Fibroblast of peridontal ligament (primary cell): ENCODE results near the gene MOB3B.

Experiments
- DNase-seq: peaks from one replicate; pipeline ENCODE4 v3.0.0-alpha.2; 2010; ENCODE audit errors: extremely low read depth

MOB3B gene

GRCh38 chr9:27339661-27340284 is 189.8 kb downstream of the MOB3B start:
- no peak for DNase-seq

GRCh38 chr9:27338527-27338903 is 191.1 kb downstream of the MOB3B start:
- no peak for DNase-seq

GRCh38 chr9:27337833-27338526 is 191.6 kb downstream of the MOB3B start:
- DNase-seq: no peak

DNA sequence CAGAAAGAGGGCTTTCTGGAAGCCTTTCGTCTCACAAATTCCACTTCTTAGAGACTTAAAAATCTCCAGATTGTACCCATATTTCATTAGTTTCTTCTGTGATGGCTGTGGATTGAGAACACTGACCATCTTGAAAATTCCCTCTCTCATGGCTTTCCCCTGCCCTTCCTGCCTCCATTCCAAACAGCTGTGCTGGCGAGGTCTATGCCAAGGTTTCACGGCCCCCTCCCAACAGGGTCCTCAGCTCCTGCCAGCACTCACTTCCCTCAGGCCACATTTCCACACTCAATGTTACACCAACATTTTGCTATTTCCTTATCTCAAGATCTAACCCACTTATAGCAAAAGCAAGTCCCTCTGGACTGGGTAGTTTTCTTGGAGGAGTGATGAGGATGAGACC is 192.4 kb downstream of the MOB3B start:
- DNase-seq: no peak

DNA sequence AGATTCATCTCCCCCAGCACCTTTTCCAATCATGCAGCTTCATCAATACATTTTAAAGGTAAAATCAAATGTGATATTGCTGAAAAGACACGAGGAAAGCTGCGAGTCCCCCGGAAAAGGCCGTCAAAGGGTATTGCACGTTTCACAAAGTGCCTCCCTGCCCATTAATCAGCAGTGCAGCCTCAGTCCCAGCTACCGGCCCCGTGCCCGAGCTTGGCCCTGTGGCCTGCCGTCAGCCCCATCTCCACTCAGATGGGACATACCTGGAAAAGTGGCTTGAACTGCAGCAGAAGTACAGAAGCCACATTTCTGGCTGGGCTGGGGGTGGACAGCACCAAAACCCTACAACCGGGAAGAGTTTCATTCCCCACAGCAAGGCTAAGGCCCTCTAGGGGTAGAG is 192.8 kb downstream of the MOB3B start:
- no peak for DNase-seq

DNA sequence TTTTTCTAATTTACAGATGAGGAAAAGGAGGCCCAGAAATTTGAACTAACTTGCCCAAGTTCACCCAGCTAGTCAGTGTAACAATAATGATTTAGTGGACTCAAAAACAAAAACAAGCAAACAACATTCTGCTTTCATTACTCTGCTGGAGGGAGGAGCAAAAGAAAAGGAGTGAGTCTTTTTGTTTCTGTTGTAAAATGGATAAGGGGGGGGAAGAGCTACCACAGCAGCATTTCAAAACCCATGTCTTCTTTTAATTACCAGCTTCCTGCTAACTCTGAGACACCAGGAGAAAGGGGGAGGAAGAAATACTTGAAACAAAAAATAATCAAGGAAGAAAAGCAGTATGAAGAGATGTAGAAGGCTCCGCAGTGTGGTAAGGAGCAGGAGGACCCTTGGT is 193.5 kb downstream of the MOB3B start:
- no peak for DNase-seq

- DNase-seq: no peak
Measured at GRCh38 chr9:27335075-27335474, 194.5 kb downstream of the MOB3B start.

- peak; percentile 88 for DNase-seq
Measured at GRCh38 chr9:27333241-27334052, 196.2 kb downstream of the MOB3B start.

DNA sequence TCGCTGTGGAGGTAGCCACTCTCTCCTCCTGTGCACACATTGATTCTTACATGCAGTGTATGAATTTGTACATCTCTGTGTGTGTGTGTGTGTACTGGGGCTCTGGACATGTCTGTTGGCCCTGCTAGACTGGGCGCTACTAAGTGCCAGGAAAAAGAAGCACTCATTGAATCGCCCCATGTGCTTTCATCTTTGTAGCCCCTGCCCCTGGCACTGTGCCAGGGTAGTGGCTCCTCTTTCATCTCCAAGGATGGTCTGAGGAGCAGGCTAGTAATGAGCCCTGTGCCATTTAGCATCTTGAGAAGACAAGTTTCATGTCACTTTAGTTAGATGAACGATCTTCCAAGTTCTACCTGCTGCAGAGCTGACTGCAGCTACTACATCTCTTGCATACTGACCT is 198.2 kb downstream of the MOB3B start:
- no peak for DNase-seq

- no peak for DNase-seq
Measured at GRCh38 chr9:27329291-27329690, 200.3 kb downstream of the MOB3B start.

DNA sequence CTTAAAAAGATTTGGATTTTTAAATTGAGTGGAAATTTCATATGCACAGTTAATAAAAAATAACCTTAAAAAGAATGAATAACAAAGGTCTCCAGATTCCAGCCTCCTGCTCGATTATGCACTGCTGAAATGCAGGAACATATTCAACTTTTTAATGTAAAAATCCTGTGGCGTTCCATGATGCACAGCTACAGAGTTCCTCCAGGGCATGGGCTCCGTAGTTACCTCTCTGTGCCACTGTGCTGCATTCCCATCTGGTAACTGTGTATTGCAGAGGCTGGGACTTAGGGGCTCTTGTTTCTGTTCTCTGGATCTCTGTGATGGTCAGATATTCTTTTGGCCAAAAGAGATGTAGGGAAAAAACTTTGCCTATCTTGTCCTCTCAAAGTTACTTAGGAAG is 201.1 kb downstream of the MOB3B start:
- no peak for DNase-seq

DNA sequence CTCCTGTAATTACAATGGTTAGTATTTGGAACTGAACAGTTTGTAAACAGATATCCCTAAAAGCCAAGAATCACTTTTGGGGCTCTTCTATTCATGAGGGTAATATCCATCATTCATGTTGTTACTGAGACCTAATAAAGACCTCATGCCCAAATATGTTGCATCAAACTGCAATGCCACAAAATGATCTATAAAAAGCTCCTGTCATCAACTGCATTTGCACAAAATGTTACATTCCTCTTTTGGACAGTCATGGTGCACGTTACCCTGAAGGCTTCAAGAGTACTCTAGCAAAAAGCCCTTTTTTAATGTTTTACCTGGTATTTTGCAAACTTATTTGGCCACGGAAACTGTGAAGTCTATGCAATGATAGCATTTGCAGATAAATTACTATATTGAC is 218.4 kb downstream of the MOB3B start:
- DNase-seq: no peak

DNA sequence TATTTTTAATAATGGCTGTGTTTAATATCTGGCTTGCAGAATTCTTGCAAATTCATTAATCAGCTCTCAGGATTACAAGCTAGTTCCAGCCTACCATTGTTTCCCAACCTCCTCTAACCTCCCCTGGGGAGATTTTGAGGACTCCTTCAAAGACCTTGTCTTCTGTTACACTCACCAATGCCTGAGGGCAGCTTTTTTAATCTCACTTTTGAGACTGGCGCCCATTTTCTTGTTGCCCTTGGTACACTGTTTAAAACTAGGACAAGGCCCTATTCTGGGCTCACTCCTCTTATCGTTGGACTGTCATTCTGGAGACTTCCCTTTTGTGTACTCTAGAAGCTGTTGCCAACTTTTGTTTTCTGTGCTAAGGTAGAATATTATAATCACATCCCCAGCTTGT is 219.0 kb downstream of the MOB3B start:
- no peak for DNase-seq

DNA sequence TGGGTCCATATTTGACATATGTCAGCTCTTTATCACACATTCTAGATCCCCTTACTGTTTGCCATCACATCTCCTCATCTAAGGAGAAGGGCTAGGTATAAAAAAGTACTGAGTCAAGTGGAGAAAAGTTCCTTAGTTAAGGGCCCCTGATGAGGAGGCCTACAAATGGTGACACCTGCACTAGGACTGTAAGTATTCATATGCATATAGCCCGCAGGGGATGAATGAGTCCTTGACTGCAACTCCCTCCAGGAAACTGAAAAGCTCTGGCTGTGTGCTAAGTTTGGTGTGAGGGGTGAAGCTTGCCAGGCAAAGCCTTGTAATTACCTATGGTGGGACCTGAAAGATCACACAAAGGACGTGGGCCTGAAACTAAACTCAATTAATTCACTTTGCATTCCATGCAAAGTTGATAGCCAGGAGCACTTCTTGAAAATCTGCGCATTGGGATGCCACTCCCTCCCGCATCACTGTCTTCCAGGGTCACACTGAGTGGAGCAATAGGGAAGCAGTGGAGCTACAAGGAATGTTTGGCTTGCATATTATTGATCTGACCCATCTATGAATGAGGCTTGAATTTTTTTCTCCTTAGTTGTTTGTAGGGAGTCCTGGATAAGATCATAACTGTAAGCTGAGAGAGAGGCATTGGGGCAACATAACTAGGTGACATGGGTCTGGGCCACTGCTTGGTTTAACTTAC is 220.8 kb downstream of the MOB3B start:
- no peak for DNase-seq

DNA sequence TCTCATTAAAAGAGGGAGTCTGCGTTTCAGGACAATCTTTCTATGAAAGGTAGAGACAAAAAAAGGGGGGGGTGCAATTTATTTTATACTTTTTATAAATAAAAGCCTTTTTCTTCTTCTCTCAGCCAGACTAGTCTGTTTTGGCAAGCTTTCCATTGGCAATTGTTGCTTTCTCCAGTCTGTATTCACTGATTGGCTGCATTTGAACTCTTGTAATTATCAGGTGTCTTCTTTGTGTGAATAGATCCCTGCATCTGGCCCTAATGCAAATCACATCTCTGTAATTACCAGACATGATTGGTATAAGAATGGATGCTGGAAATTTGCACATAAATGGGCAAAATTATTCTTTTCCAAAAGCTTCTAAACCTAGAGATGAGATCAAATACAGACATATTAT is 225.1 kb downstream of the MOB3B start:
- no peak for DNase-seq

- no peak for DNase-seq
Measured at GRCh38 chr9:27303219-27303618, 226.4 kb downstream of the MOB3B start.

GRCh38 chr9:27297050-27297449 is 232.6 kb downstream of the MOB3B start, which contains the start of gene EQTN:
Gene EQTN, minus strand, starts transcription at chr9:27297150. Its CDS starts 95 bp downstream, at chr9:27297055.
- no peak for DNase-seq

DNA sequence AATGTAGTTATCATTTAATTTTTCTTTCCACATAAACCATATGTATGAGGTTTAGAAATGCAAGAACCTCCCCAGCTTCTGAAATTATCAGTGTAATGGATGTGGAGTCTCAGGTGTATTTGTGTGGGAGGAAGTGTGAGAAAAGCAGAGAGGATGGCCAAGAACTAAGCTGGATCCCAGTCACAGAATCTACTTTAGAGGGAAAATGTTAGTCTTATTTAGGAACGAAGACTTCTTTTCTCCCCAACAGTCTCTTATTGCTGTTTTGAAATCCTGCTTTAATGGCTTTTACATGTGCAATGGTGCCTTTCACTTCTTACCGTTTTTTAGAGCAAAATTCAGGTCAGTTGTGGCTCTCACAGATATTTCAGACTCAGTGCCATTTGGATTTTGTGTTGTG is 235.6 kb downstream of the MOB3B start:
- no peak for DNase-seq

DNA sequence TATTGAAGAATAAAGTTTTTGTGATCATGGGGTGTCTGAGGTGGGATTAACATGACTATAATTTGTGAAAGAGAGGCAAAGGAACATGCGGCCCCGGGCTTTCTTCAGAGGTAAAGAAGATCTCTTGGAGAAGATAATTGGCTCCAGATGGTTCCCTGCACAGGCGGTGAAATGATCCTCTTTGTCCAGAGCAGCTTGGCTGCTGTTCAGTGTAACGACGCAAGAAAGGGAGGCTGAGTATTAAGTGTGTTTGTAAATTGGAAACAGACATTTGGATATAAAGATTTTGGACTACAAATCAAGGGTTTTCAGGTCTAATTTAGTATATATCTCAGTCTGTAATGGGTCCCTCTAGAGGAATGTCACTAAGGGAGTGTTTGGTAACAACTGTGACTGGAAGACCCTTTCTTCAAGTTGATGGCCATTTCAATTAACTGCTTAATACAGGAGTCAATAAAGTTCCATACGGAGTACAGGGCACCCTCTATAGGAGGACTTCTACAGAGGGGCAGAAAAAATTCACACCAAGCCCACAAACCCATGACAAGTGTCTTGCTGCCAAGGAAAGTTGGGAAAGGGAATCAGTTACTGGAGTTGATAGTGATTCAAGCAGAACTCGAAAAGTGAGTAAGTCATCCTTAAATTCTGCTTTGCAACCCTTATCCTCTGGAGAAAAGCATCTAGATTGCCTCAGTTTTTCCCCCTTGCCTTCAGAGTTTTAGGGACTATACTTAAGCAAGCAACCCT is 236.8 kb downstream of the MOB3B start:
- DNase-seq: peak; percentile 84

DNA sequence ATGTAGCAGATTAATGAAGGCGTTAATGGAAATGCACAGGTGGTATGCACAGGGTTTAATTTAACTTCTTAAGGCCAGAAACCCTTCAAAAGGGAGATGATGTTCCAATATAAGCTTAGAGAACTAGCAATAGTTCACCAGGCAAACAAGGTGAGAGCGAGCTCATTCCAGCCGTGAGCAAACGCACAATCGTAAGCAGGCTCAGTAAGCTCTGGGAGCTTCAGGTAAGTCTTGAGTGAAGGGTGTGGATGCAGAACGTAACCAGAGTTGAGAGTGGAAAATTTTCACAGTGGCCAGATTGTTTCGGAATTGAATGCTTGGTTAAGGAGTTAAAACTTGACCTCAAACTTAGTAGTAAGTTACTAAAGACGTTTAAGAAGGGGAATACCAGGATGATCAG is 238.3 kb downstream of the MOB3B start:
- DNase-seq: no peak

DNA sequence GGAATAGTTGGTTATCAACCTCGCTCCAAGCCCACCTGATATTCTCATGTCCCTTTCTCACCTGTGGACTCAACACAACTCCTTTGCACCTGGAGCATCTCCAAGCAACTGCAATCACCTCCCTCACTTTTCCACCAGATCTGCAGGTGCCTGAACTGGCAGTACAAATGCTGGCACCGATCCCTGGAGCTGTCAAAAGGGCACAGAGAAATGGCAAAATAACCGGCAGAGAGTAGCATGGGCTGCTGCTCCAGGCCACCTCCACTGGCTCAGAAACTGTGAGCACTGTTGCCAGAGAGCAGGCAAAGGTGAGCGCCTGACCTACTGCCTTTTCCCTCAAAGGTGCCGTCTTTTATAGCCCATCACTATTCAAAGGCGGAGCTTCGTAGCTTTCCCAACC is 247.3 kb downstream of the MOB3B start:
- DNase-seq: no peak

- no peak for DNase-seq
Measured at GRCh38 chr9:27280860-27281259, 248.8 kb downstream of the MOB3B start.
